ENCODE measurements around the gene SPTLC2.

SPTLC2 gene

DNA sequence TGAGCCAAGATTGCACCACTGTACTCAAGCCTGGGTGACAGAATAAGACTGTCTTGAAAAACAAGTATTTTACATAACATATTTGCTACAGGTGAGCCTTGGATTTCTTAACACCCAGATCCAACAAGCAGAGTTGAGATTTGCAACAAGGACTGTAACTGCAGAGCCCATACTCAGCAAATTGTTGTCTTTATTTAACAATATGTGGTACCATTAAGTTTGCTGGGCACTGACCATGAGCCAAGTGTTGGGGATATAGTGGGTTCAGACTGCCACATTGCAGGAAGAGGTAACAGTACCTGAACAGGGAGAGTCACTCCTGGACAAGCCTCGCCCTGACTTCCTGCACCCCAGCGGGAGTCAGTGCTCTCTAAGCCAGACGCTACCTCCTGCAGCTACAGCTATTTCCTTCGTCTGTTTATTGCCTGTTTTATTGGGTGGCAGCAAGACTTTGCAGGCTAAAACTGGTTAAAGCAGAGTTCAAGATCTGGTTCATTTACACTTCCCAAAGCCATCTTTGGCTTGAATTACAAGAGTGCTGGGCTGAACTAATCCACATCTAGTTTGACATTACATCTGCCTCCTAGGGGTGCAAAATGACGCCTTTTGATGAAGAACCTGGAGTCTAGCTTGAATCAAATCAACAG, 146.1 kb downstream of the SPTLC2 start:
- no peak for DNase-seq (ENCODE audit: low read depth in 2 of 2, low spot score in 1 of 2)

DNA sequence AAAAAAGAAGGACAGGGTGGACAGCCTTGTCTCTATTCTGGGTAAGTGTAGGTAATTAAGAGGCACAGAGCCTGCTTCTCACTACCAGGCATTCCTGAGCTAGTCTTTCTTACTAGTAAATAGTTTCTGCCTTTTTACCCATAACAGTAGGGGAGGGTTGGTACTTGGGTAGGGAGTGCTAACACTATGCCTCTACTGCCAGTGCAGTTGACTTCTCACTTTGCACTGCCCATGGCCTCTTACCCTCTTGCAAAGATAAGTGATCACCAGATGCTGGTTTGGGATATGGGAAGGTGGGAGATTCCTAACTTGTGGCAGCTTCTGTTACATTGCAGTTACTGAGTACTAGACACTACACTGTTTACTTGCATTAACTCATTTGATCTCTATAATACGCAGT, 146.9 kb downstream of the SPTLC2 start:
- no peak for DNase-seq (ENCODE audit: low read depth in 2 of 2, low spot score in 1 of 2)

DNA sequence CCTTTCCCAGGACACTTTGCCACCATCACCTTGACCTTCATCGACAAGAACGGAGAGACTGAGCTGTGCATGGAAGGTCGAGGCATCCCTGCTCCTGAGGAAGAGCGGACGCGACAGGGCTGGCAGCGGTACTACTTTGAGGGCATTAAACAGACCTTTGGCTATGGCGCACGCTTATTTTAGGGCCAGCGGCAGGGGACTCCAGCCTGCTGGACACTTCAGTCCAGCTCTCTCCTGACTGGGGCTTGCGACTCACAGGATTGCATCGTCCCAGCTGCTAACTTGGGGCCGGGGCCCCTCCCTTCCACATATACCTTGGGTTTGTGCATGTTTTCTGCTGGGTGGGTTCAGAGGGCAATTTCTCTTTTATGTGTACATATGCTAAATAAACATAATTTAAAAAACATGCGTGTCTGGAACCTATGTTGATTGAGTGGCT, 147.4 kb downstream of the SPTLC2 start:
- no peak for DNase-seq (ENCODE audit: low read depth in 2 of 2, low spot score in 1 of 2)

DNA sequence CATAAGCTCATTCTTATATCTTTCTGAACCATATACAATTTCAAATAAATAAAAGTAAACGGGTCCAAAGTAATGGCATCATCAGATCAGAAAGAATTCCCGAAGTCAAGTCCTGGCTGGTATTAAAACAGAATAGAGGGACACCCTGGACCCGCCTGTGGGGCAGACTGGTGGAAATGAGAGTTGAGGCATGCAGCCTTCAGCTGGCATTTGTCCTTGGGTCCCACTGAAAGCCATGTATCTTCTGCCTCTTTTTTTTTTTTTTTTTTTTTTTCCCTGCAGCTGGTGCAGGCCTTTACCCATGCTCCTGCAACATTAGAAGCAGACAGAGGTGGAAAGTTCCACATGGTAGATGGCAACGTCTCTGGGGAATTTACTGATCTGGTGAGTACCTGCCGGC, 148.6 kb downstream of the SPTLC2 start:
- DNase-seq (ENCODE audit: low read depth in 2 of 2, low spot score in 1 of 2): no peak

DNA sequence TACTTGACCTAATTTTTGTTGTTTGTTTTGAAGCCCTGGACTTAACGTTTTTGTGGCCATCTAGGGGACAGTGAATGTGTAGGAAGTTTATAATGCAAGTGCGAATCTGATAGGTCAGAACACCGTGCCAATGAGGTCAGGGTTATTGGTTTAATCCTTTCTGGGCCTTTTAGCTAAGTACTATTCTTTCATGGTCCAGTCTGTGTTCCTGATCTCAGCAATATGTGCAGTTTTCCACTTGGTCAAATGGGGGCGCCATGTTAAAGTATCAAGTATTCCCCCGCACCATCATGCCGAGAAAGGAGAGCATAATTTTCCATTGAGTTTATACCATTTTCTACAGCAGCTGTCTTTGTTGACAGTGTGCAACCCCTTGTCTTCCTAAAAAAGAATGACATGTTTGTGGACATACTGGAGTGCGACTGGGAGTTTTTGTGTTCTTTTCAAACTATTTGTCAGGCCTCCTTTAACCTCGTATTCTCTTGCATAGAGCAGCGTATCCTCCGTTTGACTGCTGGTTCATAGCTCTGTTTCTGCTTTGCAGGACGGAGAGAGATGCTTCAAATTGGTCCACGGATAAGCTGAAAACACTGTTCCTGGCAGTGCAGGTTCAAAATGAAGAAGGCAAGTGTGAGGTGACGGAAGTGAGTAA, 157.2 kb downstream of the SPTLC2 start:
- DNase-seq (ENCODE audit: low read depth in 2 of 2, low spot score in 1 of 2): peak in 1 of 2 donors; percentile 24

DNA sequence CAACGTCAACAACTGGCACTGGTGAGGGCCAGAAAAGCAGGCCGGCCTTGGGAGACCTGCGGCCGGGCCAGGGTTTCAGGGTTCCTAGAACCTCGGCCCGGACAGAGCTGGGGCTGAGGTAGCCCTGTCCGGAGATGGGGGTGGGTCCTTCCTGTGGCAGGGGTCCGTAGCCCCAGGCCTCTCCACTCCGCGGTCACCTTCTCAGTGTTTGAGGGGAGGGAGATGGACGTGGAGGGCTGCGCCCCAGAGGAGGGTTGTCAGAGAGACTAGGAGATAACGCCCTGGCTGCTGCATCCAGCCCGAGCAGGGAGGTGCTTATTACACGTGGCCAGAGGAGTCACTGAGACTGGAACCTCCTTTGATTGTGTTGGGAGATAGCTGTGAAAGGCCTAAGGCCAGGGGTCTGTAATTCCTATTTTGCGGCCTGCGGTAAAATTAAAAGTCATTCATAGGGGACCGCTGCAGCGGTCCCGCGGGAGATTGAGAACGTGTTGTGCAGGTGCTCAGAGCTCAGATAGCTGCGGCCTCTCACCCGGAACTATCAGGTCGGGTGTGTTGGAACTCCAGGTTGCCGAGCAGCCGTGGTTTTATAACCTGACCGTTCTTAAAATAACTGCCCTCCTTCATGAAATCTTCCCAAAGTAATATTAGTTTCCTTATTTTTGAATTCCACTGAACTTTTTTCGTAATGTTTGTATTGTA, 158.0 kb downstream of the SPTLC2 start:
- peak in 1 of 2 donors; percentile 9 for DNase-seq (ENCODE audit: low read depth in 2 of 2, low spot score in 1 of 2)

DNA sequence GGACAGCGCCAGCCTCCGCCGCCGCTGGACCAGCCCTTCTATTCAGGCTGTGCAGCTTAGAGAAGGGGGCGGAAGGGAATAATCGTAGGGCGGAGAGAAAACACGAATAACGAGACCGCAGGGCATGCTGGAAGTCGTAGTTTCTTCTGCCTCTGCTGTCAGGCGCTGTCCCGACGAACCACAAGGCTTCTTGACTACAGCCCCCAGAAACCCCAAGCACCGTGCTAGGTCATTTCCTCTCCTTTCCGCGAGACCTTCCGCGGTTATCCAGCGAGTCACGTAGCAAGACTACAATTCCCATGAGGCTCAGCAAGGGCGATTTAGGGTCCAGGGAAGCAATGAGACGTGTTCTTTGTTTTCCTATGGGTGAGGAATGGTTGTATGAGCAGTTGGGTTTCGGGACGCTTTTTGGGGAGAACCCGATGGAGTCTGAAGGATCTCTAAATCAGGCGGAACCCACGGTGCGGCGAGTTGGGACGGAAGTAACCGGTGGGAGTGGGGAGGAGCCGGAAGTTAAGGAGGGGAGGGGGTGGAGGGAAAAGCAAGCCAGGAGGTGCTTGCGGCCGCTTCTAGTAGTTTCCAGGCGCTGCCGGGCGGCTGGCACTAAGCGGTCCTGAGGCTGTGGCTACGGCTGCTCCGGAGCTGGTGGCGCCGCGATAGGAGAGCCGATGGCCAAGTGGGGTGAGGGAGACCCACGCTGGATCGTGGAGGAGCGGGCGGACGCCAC, 158.8 kb downstream of the SPTLC2 start, which contains the start of the genes AHSA1 and VIPAS39:
Gene AHSA1 (plus strand): TSS at position 572 of the 727 bp plus-strand sequence. CDS start 97 bp downstream, at position 669.
Gene VIPAS39 (minus strand): TSS at position 80 of the 727 bp plus-strand sequence. CDS start 3,499 bp downstream, outside the sequence.
- peak; percentile 85 to 89 for DNase-seq (ENCODE audit: low read depth in 2 of 2, low spot score in 1 of 2)

DNA sequence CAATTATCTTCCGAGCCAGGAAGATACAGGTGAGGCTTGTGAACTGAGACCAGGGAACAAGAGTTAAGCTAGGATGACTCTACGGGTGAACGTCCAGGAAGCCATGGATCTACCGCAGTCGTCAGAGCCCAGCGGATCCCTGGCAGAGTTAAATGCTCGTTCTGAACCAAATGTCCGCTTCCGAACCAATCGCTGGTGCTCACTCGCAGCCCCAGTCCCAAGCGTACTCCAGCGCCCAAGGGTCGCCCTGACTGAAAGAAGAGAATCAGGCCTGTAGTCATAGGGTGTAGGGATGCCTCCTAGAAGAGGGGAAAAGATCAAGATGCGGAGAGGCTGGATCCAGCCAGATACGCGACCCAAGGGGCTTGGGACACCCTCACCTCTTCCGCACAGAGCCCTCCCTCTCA, 159.3 kb downstream of the SPTLC2 start:
- no peak for DNase-seq (ENCODE audit: low read depth in 2 of 2, low spot score in 1 of 2)
